A673 (cell line): ENCODE results near the gene CAMK2A. TPM values are rescaled to one million over a fixed set of nuclear protein-coding genes. Genes with fewer than 3 reads are reported as not detected.

Source experiments
- BruUV-seq: library from RNA; stranded (reverse); fragments of 400-500 nt; replicated peaks from 2 replicates; lab custom pipeline; 2021; lab: Mats Ljungman, UMichigan
- CTCF ChIA-PET: fragments of 300-600 bp; sonication (Branson Sonifier 250); formaldehyde crosslinking; loops from one replicate; lab custom pipeline; 2022; ENCODE audit warnings: antibody characterized with exemption; lab: Charles Lee
- POLR2A ChIA-PET: fragments of 300-600 bp; sonication (Branson Sonifier 250); formaldehyde crosslinking; loops from one replicate; lab custom pipeline; 2022; ENCODE audit warnings: antibody characterized with exemption; ENCODE audit not compliant: low non-redundant PET; lab: Charles Lee
- DNase-seq: peaks from one replicate; pipeline ENCODE4 v3.0.0-alpha.2; 2015; ENCODE audit warnings: low spot score
- H3K27ac ChIP-seq: fragments of 200-600 bp; sonication (generic); 2 replicates; pipeline ENCODE4 v1.5.1; 2016; ENCODE audit warnings: mixed run types, low read depth, mild to moderate bottlenecking, mixed read lengths, antibody characterized with exemption, low read length; ENCODE audit not compliant: poor library complexity, severe bottlenecking
- H3K27me3 ChIP-seq: fragments of 200-600 bp; sonication (generic); replicated peaks from 2 replicates; pipeline ENCODE4 v1.6.1; 2017; ENCODE audit warnings: mixed run types, low read depth, mild to moderate bottlenecking, mixed read lengths, antibody characterized with exemption, low read length; ENCODE audit not compliant: insufficient read depth, poor library complexity
- H3K36me3 ChIP-seq: fragments of 200-600 bp; sonication (generic); 2 replicates; pipeline ENCODE4 v1.6.1; 2016; ENCODE audit warnings: mixed run types, mild to moderate bottlenecking, mixed read lengths, antibody characterized with exemption, low read length; ENCODE audit not compliant: insufficient read depth, poor library complexity, severe bottlenecking
- H3K4me1 ChIP-seq: fragments of 200-600 bp; sonication (generic); 2 replicates; pipeline ENCODE4 v1.6.1; 2017; ENCODE audit warnings: mixed run types, mild to moderate bottlenecking, mixed read lengths, antibody characterized with exemption, low read length; ENCODE audit not compliant: insufficient read depth, poor library complexity, severe bottlenecking
- H3K4me3 ChIP-seq: fragments of 200-600 bp; sonication (generic); 2 replicates; pipeline ENCODE4 v1.5.1; 2016; ENCODE audit warnings: low read depth, mixed run types, mild to moderate bottlenecking, mixed read lengths, low read length; ENCODE audit not compliant: poor library complexity, severe bottlenecking
- H3K9me3 ChIP-seq: fragments of 200-600 bp; sonication (generic); 2 replicates; pipeline ENCODE4 v1.6.1; 2016; ENCODE audit warnings: mixed run types, low read depth, mild to moderate bottlenecking, mixed read lengths, antibody characterized with exemption, low read length; ENCODE audit not compliant: poor library complexity, severe bottlenecking
- EZH2 ChIP-seq: fragments of 200-600 bp; sonication (generic); IDR thresholded peaks from 2 replicates; pipeline ENCODE4 v1.6.1; 2017; ENCODE audit warnings: borderline replicate concordance, low read depth, mild to moderate bottlenecking, mixed read lengths, antibody characterized with exemption, low read length; ENCODE audit not compliant: poor library complexity, severe bottlenecking
- intact Hi-C: fragments of 100-400 bp; cut with micrococcal nuclease; formaldehyde crosslinking; loops from one replicate; pipeline ENCODE4 v1.10.0; 2022; ENCODE audit not compliant: unreplicated experiment
- total RNA-seq: library from RNA; stranded (reverse); gene quantifications from 2 replicates; pipeline ENCODE4 v1.2.3, GENCODE V29; 2021
- TF ChIP-seq, protein P1 (sequence below): fragments of 300-800, 200-600 bp; sonication (generic); conservative IDR thresholded peaks from 2 replicates; pipeline ENCODE4 v1.5.1; 2017; ENCODE audit warnings: low read depth, mild to moderate bottlenecking, antibody characterized with exemption, low read length, moderate library complexity, mixed read lengths

The CAMK2A gene
- total RNA-seq, 1 experiment from 2014 or later = not detected

- Histone ChIP-seq H3K36me3 (no peaks in the 10 kb centered on the region), H3K27me3 (peaks cover 25% of the 10 kb centered on the region), H3K9me3 (no peaks in the 10 kb centered on the region), H3K4me3 (no peak overlapping the region), H3K4me1 (no peaks in the 10 kb centered on the region), H3K27ac (no peak overlapping the region)
- ChIA-PET CTCF (no interaction called here), POLR2A (no interaction called here)
- TF ChIP-seq, protein P1, sequence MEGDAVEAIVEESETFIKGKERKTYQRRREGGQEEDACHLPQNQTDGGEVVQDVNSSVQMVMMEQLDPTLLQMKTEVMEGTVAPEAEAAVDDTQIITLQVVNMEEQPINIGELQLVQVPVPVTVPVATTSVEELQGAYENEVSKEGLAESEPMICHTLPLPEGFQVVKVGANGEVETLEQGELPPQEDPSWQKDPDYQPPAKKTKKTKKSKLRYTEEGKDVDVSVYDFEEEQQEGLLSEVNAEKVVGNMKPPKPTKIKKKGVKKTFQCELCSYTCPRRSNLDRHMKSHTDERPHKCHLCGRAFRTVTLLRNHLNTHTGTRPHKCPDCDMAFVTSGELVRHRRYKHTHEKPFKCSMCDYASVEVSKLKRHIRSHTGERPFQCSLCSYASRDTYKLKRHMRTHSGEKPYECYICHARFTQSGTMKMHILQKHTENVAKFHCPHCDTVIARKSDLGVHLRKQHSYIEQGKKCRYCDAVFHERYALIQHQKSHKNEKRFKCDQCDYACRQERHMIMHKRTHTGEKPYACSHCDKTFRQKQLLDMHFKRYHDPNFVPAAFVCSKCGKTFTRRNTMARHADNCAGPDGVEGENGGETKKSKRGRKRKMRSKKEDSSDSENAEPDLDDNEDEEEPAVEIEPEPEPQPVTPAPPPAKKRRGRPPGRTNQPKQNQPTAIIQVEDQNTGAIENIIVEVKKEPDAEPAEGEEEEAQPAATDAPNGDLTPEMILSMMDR = no peak
- no peak for TF ChIP-seq EZH2
- BruUV-seq = no TSS peak
- intact Hi-C loops = no loop called here
- no peak for DNase-seq
Observed at GRCh38 chr5:150184990-150185912, 104.3 kb downstream of the CAMK2A start.

DNA sequence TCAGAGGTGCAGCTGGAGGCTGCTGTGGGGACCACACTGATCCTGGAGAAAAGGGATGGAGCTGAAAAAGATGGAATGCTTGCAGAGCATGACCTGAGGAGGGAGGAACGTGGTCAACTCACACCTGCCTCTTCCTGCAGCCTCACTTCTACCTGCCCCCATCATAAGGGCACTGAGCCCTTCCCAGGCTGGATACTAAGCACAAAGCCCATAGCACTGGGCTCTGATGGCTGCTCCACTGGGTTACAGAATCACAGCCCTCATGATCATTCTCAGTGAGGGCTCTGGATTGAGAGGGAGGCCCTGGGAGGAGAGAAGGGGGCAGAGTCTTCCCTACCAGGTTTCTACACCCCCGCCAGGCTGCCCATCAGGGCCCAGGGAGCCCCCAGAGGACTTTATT lies 105.6 kb downstream of the CAMK2A start:
- POLR2A ChIA-PET = no interaction called here
- BruUV-seq = no TSS peak
- CTCF ChIA-PET = no interaction called here
- no peaks in the 10 kb centered on the region for H3K9me3 ChIP-seq
- intact Hi-C loops = no loop called here
- H3K27me3 ChIP-seq = peaks cover 12% of the 10 kb centered on the region
- no peaks in the 10 kb centered on the region for H3K4me1 ChIP-seq
- no peak for DNase-seq
- no peak overlapping the region for H3K4me3 ChIP-seq
- no peaks in the 10 kb centered on the region for H3K36me3 ChIP-seq
- no peak overlapping the region for H3K27ac ChIP-seq
- no peak for TF ChIP-seq EZH2
- TF ChIP-seq, protein P1 = no peak

DNA sequence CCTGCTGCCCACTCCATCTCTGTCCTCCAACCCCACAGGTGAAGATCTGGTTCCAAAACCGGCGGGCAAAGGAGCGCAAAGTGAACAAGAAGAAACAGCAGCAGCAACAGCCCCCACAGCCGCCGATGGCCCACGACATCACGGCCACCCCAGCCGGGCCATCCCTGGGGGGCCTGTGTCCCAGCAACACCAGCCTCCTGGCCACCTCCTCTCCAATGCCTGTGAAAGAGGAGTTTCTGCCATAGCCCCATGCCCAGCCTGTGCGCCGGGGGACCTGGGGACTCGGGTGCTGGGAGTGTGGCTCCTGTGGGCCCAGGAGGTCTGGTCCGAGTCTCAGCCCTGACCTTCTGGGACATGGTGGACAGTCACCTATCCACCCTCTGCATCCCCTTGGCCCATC lies 106.1 kb downstream of the CAMK2A start:
- intact Hi-C loops = no loop called here
- no peak for DNase-seq
- TF ChIP-seq, protein P1 = no peak
- no peak for TF ChIP-seq EZH2
- no TSS peak for BruUV-seq
- Histone ChIP-seq H3K27me3 (peaks cover 8% of the 10 kb centered on the region), H3K9me3 (no peaks in the 10 kb centered on the region), H3K4me1 (no peaks in the 10 kb centered on the region), H3K27ac (no peak overlapping the region), H3K36me3 (no peaks in the 10 kb centered on the region), H3K4me3 (no peak overlapping the region)
- ChIA-PET CTCF (no interaction called here), POLR2A (no interaction called here)
